Measurements from ENCODE around the gene MIF4GD. TPM values are rescaled to one million over a fixed set of nuclear protein-coding genes. Genes with fewer than 3 reads are reported as not detected.
A peak's percentile ranks its signal among the peaks of the same experiment; 100 is the strongest.
"Not testable (repeated sequence)": the region's sequence is repeated elsewhere in the genome, so short reads cannot be mapped to it uniquely, and the experiment has no call there.

Gene MIF4GD
- total RNA-seq, 1 donor from 2014 or later, result 16.3 TPM

- no peak for TF ChIP-seq CTCF (IDR thresholded peaks at IDR 0.05; ENCODE audit: unreplicated experiment)
- H3K4me3 Mint-ChIP-seq (ENCODE audit: low read depth), result peak overlapping the region; percentile 97
- no peaks in the 10 kb centered on the region for H3K9me3 Mint-ChIP-seq (ENCODE audit: low read depth)
- no peaks in the 10 kb centered on the region for H3K27me3 Mint-ChIP-seq
- H3K27ac Mint-ChIP-seq, result peak overlapping the region; percentile 100
- H3K4me1 Mint-ChIP-seq (ENCODE audit: low read depth), result peaks cover 30% of the 10 kb centered on the region
- peak; percentile 20 for DNase-seq (ENCODE audit: low spot score, unreplicated experiment)
- H3K36me3 Mint-ChIP-seq (ENCODE audit: insufficient read depth), result peaks cover 8% of the 10 kb centered on the region
These were observed 8.9 kb downstream of the MIF4GD start for GRCh38 chr17:75262112-75262606.

- no peak for TF ChIP-seq CTCF (IDR thresholded peaks at IDR 0.05; ENCODE audit: unreplicated experiment)
- peaks cover 30% of the 10 kb centered on the region for H3K4me1 Mint-ChIP-seq (ENCODE audit: low read depth)
- H3K27ac Mint-ChIP-seq, result peak within 1 kb of the TSS; percentile 100
- DNase-seq (ENCODE audit: low spot score, unreplicated experiment), result peak; percentile 91
- peaks cover 6% of the 10 kb centered on the region for H3K36me3 Mint-ChIP-seq (ENCODE audit: insufficient read depth)
- H3K4me3 Mint-ChIP-seq (ENCODE audit: low read depth), result peak within 1 kb of the TSS; percentile 97
- no peaks in the 10 kb centered on the region for H3K27me3 Mint-ChIP-seq
- H3K9me3 Mint-ChIP-seq (ENCODE audit: low read depth), result no peaks in the 10 kb centered on the region
These were observed 9.5 kb downstream of the MIF4GD start, which contains the start of the genes GGA3 and MRPS7 for GRCh38 chr17:75261336-75262111. Gene GGA3 (minus strand): TSS chr17:75261606. CDS start chr17:75261587, 19 bp downstream. Gene MRPS7 (plus strand): TSS chr17:75261879. CDS start chr17:75261901, 22 bp downstream.

DNA sequence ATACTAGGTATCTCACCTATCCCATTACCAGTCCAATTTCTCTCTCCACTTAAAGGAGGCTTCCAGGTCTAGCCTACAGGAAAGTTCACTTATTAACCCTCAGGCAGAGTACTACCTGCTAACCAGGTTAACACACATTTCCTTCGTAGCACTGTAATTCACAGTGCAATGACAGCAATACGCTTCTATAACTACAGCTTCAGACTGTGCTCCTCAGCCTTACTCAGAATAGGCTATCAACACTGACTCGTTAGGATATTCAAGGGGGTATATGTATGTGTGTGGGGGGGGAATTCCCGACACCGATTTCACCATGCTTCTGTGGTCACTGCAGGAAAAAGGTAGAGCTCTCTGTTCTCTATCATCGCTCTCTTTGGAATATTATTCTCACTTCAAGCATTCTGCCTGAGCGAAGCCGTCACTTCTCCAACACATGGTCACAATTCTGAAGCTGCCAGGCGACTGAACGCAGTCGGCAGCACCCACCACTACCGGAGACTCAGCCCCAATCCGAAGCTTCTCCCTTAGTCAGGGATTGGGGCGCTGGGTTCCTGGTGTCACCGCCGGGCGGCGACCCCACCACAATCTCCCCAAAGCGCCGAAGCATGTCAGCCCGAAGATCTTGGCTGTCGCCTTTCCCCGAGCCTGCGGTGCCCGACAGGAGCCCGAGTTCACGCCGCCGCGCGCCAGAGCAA lies 10.2 kb downstream of the MIF4GD start:
- H3K4me3 Mint-ChIP-seq (ENCODE audit: low read depth), result peak overlapping the region; percentile 97
- peak overlapping the region; percentile 100 for H3K27ac Mint-ChIP-seq
- no peaks in the 10 kb centered on the region for H3K9me3 Mint-ChIP-seq (ENCODE audit: low read depth)
- TF ChIP-seq CTCF (IDR thresholded peaks at IDR 0.05; ENCODE audit: unreplicated experiment), result peak; percentile 20
- H3K27me3 Mint-ChIP-seq, result no peaks in the 10 kb centered on the region
- H3K4me1 Mint-ChIP-seq (ENCODE audit: low read depth), result peaks cover 30% of the 10 kb centered on the region
- peaks cover 6% of the 10 kb centered on the region for H3K36me3 Mint-ChIP-seq (ENCODE audit: insufficient read depth)
- DNase-seq (ENCODE audit: low spot score, unreplicated experiment), result no peak

- peaks cover 26% of the 10 kb centered on the region for H3K4me1 Mint-ChIP-seq (ENCODE audit: low read depth)
- H3K4me3 Mint-ChIP-seq (ENCODE audit: low read depth); H3K36me3 Mint-ChIP-seq (ENCODE audit: insufficient read depth); DNase-seq (ENCODE audit: low spot score, unreplicated experiment); H3K27me3 Mint-ChIP-seq; H3K27ac Mint-ChIP-seq; H3K9me3 Mint-ChIP-seq (ENCODE audit: low read depth): not testable (repeated sequence)
These were observed 13.8 kb downstream of the MIF4GD start for GRCh38 chr17:75257228-75257627.

DNA sequence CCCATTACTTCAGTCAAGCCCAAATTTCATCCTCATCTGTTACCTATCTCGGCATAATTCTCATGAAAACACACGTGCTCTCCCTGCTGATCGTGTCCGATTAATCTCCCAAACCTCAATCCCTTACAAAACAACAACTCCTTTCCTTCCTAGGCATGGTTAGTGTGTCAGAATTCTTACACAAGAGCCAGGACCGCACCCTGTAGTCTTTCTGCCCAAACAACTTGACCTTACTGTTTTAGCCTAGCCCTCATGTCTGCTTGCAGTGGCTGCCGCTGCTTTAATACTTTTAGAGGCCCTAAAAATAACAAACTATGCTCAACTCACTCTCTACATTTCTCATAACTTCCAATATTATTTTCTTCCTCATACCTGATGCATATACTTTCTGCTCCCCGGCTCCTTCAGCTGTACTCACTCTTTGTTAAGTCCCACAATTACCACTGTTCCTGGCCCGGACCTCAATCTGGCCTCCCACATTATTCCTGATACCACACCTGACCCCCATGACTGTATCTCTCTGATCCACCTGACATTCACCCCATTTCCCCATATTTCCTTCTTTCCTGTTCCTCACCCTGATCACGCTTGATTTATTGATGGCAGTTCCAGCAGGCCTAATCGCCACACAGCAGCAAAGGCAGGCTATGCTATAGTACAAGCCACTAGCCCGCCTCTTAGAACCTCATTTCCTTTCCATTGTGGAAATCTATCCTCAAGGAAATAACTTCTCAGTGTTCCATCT lies 14.9 kb downstream of the MIF4GD start:
- H3K27ac Mint-ChIP-seq; H3K4me3 Mint-ChIP-seq (ENCODE audit: low read depth); H3K36me3 Mint-ChIP-seq (ENCODE audit: insufficient read depth); H3K9me3 Mint-ChIP-seq (ENCODE audit: low read depth); DNase-seq (ENCODE audit: low spot score, unreplicated experiment); H3K27me3 Mint-ChIP-seq: not testable (repeated sequence)
- peaks cover 26% of the 10 kb centered on the region for H3K4me1 Mint-ChIP-seq (ENCODE audit: low read depth)
